MM.1S (cell line): ENCODE measurements around the gene DHX32.
"Not testable (repeated sequence)": the region's sequence is repeated elsewhere in the genome, so short reads cannot be mapped to it uniquely, and the experiment has no call there.

Experiments used
- CTCF ChIP-seq: fragments of 300-600 bp; sonication (generic); IDR thresholded peaks from 2 replicates; pipeline ENCODE4 v1.5.1; 2016; ENCODE audit warnings: antibody characterized with exemption, low read length, mixed read lengths
- EZH2 ChIP-seq: fragments of 300-600 bp; sonication (generic); optimal IDR thresholded peaks from 2 replicates; pipeline ENCODE3; 2017; ENCODE audit warnings: low read depth, mild to moderate bottlenecking, antibody characterized with exemption, low read length, mixed read lengths
- EZH2phosphoT487 ChIP-seq: fragments of 300-600 bp; sonication (generic); IDR thresholded peaks from 2 replicates; pipeline ENCODE4 v1.6.1; 2018; ENCODE audit warnings: antibody characterized with exemption, low read length

GRCh38 chr10:125903135-125903640 is 22.1 kb upstream of the DHX32 start:
- not testable (repeated sequence) for TF ChIP-seq CTCF, EZH2, EZH2phosphoT487
